Stimulated activated CD4-positive, alpha-beta T cell treated with anti-CD3 and anti-CD28 coated beads, Interleukin-1b, Interleukin-23, amount 100 ng/mL, for 24 hours (primary cell): ENCODE results near the gene SYAP1.
"Not testable (repeated sequence)": the region's sequence is repeated elsewhere in the genome, so short reads cannot be mapped to it uniquely, and the experiment has no call there.

Source experiments
- DNase-seq, 4 experiments: peaks; one replicate each; pipeline ENCODE4 v3.0.0-alpha.2; 2020; ENCODE audit warnings: low read depth in 4 of 4, low spot score in 1 of 4

SYAP1 gene

DNA sequence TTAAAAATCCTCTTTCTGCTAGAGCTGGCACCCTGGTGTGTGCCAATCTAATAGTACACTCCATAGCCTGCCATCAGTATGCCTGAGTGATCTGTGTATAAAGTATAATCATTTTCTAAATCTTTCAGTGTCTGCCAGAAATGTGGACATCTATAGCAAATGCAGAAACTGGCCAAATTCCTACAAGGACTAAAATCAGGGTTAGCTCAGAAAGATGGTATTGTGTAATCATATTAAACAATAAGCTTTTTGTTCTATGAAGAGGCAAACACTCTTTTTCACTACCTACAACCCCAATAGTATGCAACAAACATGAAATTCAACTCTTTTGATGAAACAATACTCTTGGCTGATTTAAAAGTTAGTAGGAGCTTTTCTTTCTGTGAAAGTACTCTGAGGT, 59.1 kb downstream of the SYAP1 start:
- no peak for DNase-seq

DNA sequence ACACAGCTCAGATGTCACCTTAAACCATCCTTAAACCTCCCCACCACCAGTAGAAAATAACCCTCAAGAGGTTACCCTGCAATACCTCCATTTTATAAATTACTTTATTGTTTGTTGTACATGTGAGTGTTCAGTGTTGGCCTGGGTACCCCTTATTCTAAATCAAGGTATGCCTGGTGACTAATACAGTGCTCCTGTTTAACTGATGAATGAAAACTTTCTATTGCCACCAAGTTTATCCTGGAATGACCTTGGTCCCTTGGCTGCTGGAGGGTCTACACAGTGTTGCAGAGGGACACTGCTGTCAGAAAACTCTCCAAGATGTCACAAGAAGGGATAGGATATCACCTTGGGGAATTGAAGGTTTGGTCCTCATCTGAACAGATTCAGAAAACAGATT, 59.6 kb downstream of the SYAP1 start:
- no peak for DNase-seq

DNA sequence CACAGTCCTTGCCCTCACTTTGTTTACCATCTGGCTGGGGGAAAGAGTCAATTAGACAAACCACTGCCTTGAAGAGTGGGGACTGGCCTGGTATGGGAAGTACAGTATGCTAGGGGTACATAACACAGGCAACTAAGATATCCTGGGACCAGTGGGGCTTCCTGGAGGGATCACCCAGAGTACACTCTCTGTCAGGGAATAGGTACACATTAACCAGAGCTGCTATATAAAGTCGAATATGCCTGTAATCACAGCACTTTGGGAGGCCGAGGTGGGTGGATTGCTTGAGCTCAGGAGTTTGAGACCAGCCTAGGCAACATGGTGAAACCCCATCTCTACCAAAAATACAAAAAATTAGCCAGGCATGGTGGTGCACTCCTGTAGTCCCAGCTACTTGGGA, 60.4 kb downstream of the SYAP1 start:
- not testable (repeated sequence) for DNase-seq

- DNase-seq, result no peak
These were observed 64.0 kb downstream of the SYAP1 start for GRCh38 chrX:16783452-16783851.

GRCh38 chrX:16784440-16784839, 65.0 kb downstream of the SYAP1 start:
- DNase-seq, result not testable (repeated sequence)

- DNase-seq, result peak in 1 of 4 experiments; percentile 3
These were observed 66.1 kb downstream of the SYAP1 start for GRCh38 chrX:16785247-16786138.

DNA sequence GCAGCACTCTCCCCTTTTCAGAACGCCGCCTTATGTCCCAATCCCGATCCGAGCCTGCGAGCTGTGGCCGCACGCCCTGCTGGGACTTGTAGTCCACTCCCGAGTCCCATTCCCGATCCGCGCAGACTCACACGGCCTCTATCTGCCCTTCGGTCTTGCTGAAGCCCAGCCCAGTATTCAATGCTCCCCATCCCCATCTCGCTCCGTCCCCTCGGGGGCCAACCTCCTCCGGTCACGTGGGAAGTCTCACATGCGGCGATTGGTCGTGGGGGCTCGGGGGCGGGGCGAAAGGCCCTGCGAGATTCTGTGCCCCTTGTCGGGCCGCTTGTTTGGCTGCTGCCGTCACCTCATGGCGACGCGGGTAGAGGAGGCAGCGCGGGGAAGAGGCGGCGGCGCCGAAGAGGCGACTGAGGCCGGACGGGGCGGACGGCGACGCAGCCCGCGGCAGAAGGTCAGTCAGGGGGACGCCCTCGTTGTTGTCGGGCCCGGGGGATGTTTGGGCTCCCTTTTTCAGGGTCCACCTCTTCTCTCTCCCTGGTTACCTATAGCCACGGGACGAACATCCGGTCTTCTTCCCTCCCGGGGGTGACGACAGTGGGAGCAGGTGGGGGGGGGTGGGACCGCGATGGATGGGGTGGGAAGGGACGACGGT, 66.9 kb downstream of the SYAP1 start, which contains the start of gene TXLNG:
TSS of gene TXLNG (plus strand) at position 328 of the 652 bp plus-strand sequence. CDS start at position 350, 22 bp downstream.
- peak; percentile 76 to 95 (median 86) for DNase-seq

DNA sequence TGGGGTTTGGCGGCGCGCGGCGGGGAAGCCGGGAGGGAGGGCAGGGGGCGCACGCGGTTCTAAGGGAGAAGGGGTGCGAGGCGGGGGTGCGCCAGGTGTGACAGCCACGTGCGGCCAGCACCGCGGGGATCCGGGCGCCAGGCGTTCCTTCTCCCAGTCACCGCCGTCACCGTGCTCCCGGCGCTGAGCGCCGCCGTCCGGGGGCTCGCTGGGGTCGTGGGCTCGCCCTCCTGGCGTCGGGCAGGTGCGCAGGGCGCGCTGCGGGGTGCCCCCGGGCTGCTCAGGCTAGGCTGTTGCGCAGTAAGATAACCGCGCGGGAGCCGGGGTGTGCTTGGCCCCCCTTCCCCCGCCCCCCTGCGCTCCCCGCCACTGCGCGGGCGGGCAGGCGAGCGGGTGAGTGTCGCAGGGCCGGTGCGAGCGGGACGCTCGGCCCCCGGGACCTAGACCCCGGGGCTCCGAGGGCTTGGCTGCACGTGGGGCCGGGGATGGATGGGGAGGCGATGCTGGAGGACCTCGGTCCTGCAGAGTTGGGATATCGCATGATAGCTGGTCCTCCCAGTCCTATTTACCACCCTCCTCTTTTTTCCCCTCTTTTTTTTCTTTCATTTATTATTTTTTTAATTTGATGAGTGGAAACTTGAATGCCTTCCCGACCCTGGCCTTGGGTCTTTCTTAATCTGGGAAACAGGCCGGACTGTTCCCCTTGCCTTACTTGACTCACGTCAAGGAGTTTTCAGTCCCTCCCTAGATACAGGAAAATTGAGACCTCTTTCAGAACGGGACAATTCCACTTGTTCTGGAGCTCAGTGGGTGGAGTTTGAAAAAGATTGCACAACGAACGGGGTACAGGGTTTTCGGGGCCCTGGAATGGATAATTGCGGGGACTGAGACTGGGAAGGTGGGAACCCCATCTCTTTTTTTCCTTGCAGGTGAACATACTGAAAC, 67.7 kb downstream of the SYAP1 start:
- peak in 2 of 4 experiments; percentile 12 to 16 for DNase-seq

DNA sequence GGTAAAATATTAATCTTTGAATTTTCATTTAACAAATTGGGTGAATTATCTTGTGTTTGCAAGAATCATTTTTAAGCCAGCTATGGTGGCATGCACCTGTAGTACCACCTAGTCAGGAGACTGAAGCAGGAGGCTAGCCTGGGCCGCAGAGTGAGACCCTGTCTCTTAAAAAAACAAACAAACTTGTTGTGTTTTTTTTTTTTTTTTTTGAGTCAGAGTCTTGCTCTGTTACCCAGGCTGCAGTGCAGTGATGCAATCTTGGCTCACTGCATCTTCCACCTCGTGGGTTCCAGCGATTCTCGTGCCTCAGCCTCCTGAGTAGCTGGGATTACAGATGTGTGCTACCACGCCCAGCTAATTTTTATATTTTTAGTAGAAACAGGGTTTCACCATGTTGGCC, 69.1 kb downstream of the SYAP1 start:
- no peak for DNase-seq

DNA sequence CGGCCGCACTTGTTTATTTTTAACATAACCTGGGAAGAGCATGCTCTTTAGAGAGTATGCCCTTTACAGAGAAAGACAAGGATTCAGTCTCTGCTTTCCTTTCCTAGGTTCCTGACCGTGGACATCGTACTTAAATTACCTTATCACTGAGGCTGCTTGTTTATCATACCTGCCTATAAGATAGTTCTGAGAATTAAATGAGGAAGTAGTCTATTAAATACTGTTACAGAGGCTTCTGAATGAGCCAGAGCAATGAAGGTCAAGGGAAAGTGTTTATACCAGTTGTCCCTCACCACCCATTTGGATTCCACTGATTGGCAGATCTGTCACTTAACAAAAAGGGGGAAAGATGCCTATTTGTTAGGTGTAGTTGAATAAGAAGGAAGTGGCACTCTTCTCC, 76.9 kb downstream of the SYAP1 start:
- no peak for DNase-seq

- no peak for DNase-seq
These were observed 77.9 kb downstream of the SYAP1 start for GRCh38 chrX:16797358-16797757.

GRCh38 chrX:16797841-16798240, 78.4 kb downstream of the SYAP1 start:
- DNase-seq, result no peak

DNA sequence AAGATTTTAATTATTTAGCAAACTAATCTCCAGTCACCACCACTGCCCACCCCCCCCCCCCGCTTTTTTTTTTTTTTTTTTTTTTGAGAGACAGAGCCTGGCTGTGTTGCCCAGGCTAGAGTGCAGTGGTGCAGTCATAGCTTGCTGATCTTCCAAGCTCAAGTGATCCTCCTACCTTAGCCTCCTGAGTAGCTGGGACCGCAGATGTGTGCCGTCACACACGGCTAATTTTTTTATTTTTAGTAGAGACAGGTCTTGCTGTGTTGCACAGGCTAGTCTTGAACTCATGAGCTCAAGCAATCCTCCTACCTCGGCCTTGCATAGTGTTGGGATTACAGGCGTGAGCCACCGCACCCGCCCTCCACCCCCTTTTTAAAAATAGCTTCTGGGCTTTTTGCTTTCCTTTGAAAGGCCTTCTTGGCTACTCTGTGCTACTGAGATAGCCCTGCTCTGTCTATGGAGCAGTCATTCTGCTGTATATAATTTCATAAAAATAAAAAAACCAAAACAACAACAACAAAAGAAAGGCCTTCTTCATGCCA, 85.6 kb downstream of the SYAP1 start:
- DNase-seq, result no peak

DNA sequence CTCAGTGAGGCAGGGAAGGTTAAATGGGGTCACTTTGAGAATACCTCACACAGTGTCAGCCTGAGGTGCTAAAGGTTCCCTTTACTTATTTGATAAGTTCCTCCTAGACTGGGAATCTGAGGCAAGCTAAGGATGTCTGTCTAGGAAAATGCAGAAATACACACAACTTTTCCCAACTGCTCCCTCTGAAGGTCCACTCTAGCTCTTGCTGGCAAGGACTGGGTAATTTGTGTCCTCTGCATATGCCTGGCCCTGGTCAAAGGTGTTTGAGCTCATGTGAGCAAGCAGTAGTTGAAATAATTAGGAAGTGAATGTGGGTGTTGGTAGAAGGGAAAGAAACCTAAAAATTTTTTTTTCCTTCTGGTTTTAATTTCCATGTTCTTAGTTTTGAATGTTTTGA, 88.1 kb downstream of the SYAP1 start:
- no peak for DNase-seq

DNA sequence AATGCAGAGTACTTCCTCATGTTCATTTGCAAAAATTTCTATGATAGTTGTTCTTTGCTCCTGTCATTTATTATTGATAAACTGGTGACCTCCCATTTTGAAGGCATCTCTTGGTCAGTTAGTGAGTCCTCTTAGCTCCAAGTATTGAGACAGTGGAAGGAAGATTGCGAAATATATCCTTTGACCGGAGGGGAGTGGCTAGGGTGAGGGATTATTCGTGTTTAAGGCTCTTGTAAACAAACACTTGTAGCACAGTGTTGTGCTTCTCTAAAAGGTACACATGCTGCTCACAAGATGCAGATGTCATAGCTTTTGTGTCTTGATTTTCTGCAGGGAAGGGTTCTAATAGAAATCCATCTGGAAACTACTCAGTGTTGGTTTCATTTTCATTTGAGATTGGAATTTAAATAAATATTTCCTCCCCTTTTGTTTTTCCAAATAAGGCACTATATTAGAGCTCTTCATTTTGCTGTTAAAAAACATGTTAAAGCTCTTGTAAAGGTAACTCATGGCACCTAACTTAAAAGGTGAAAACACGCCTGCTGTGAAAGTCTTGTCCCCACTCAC, 88.6 kb downstream of the SYAP1 start:
- DNase-seq, result no peak

GRCh38 chrX:16814597-16814996, 95.2 kb downstream of the SYAP1 start:
- no peak for DNase-seq
